ENCODE data around the gene RARRES2.

Gene RARRES2

DNA sequence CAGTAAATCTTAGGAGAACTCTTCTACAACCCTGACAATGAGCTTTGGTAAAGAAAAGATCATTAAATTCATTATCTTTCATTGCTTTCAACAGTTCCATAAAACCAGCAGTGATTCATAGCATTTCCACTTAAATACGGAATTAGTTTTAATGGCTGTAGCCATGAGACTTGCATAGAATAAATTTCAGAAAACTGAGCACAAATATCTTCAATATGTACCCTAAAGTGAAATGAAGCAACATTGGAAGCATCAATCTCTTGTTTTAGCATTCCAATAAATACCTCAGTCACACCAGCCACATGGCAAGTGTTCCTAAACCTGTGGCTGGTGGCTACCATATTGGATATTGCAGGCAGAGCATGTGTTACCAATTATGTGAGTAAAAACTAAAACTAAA is 3.6 kb upstream of the RARRES2 start:
- H3K36me3 Mint-ChIP-seq (ENCODE audit: low read depth): no peaks in the 10 kb centered on the region
- intact Hi-C loops (cut with micrococcal nuclease): no loop called here
- no peak overlapping the region for H3K4me3 Mint-ChIP-seq
- peaks cover 22% of the 10 kb centered on the region for H3K4me1 Mint-ChIP-seq (ENCODE audit: low read depth)
- H3K9me3 Mint-ChIP-seq: no peaks in the 10 kb centered on the region
- H3K27ac Mint-ChIP-seq: no peak overlapping the region
- peaks cover 51% of the 10 kb centered on the region for H3K27me3 Mint-ChIP-seq

- peaks cover 58% of the 10 kb centered on the region for H3K27me3 Mint-ChIP-seq
- intact Hi-C loops (cut with micrococcal nuclease): no loop called here
- H3K4me1 Mint-ChIP-seq (ENCODE audit: low read depth): peaks cover 26% of the 10 kb centered on the region
- H3K36me3 Mint-ChIP-seq (ENCODE audit: low read depth): no peaks in the 10 kb centered on the region
- no peak overlapping the region for H3K4me3 Mint-ChIP-seq
- H3K27ac Mint-ChIP-seq: no peak overlapping the region
- no peaks in the 10 kb centered on the region for H3K9me3 Mint-ChIP-seq
Measured at GRCh38 chr7:150344299-150344698, 2.9 kb upstream of the RARRES2 start.

DNA sequence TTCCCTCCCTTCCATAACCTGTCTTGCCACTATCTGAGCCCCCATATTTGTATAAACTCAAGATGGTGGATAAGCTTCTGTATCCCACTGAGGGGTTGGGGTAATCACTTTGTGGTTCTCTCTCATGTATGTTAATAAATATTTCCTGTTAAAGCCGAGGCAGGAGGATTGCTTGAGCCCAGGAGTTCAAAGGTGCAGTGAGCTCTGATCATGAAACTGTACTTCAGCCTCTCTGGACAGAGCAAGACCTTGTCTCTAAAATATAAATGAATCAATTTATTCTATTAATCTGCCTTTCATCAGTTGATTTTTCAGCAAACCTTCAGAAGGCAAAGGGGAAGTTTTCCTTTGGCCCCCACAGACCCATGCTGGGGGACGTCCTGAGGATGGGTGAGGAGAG is 1.8 kb upstream of the RARRES2 start:
- Mint-ChIP-seq H3K27ac (no peak overlapping the region), H3K4me1 (ENCODE audit: low read depth) (peaks cover 26% of the 10 kb centered on the region), H3K27me3 (peaks cover 69% of the 10 kb centered on the region), H3K9me3 (no peaks in the 10 kb centered on the region), H3K36me3 (ENCODE audit: low read depth) (no peaks in the 10 kb centered on the region), H3K4me3 (no peak overlapping the region)
- intact Hi-C loops (cut with micrococcal nuclease): no loop called here

DNA sequence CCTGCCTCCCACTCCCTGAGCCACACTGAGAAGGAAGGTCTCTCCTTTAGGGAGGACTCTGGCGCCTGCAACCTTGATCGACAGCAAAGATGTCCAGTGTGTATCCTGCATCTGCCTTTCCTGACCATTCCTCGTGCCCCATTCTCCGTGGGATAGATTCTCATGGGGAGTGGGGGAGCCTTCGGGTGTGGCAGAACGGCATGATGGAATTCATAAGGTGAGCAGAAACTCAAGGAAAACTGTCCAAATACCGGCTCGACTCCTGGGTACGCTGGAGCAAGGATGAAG is 636 bp upstream of the RARRES2 start:
- no peaks in the 10 kb centered on the region for H3K36me3 Mint-ChIP-seq (ENCODE audit: low read depth)
- intact Hi-C loops (cut with micrococcal nuclease): no loop called here
- peaks cover 26% of the 10 kb centered on the region for H3K4me1 Mint-ChIP-seq (ENCODE audit: low read depth)
- peaks cover 68% of the 10 kb centered on the region for H3K27me3 Mint-ChIP-seq
- no peak overlapping the region for H3K27ac Mint-ChIP-seq
- no peaks in the 10 kb centered on the region for H3K9me3 Mint-ChIP-seq
- no peak overlapping the region for H3K4me3 Mint-ChIP-seq

DNA sequence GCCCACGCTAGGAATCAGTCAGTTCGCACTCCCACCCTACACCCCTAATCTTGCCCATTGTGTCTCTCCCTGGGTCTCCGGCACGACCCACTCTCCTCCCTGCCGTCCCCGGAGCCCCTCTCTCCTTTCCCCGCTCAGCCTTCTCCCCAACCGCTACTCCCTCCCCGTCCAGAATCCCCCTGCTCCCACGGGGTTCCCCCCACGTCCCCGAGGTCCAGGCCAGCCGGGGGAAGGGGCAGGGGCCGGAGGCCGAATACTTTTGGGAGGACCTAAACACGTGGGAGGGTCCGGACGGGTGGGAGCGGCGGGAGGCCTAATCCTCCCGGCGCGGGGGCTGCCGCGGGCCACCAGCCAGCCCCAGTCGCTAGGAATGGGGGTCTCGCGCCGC is 560 bp downstream of the RARRES2 start:
- no peaks in the 10 kb centered on the region for H3K9me3 Mint-ChIP-seq
- no peak overlapping the region for H3K27ac Mint-ChIP-seq
- H3K4me1 Mint-ChIP-seq (ENCODE audit: low read depth): peaks cover 18% of the 10 kb centered on the region
- H3K27me3 Mint-ChIP-seq: peaks cover 60% of the 10 kb centered on the region
- no peak overlapping the region for H3K4me3 Mint-ChIP-seq
- intact Hi-C loops (cut with micrococcal nuclease): no loop called here
- no peaks in the 10 kb centered on the region for H3K36me3 Mint-ChIP-seq (ENCODE audit: low read depth)

DNA sequence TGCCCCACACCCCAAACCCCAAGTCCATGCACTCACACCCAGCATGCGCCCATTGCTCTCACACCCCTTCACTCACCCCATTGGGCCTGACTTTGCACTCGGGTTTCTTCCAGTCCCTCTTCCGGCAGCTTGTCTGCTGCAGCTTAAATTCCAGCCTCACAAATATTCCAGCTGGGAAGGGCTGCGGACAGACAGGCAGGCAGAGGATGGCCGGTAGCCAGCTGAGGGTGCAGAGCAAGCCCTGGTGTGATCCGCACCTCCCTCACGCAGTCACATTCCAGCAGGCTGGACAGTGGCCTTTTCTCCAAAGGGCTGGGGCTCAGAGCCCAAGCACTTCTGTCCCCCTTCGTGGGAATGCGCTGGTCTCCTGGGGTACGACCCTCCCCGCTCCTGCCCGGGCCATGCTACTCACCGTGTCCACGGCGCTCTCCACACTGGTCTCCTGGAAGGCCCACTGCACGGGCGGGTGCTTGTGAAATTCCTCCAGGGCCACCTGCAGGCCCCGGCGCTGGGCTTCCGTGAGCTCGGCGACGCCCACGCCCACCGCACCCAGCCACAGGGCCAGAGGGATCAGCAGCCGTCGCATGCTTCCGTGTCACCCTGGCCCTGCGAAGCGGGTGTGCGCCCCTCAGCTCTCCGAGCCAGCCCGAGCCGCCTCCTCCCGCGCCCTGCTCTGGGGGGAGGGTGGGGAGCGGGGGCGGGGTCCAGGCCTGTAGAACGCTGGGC is 1.2 kb downstream of the RARRES2 start:
- Mint-ChIP-seq H3K27me3 (peaks cover 60% of the 10 kb centered on the region), H3K4me1 (ENCODE audit: low read depth) (peaks cover 18% of the 10 kb centered on the region), H3K4me3 (no peak overlapping the region), H3K36me3 (ENCODE audit: low read depth) (no peaks in the 10 kb centered on the region), H3K9me3 (no peaks in the 10 kb centered on the region), H3K27ac (no peak overlapping the region)
- intact Hi-C loops (cut with micrococcal nuclease): no loop called here

DNA sequence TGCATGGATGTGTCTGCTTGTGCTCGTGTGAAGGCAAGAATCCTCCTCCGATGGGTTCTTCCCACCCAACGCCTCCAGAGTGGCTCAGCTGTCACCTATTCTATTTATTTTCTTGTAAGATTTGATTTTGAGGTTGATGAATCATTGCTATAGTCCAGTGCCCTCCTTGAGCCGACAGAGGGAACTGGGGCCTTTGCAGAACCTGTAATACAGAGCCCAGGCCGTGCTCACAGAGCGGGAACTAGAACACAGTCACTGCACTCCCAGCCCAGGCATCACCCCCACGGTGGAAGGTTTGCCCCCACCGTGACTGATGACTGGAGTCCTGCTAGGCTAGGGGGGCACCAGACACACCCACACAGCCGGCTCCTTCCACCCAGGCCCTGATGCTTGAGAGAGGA is 2.0 kb downstream of the RARRES2 start:
- peaks cover 18% of the 10 kb centered on the region for H3K4me1 Mint-ChIP-seq (ENCODE audit: low read depth)
- no peak overlapping the region for H3K4me3 Mint-ChIP-seq
- H3K27me3 Mint-ChIP-seq: peaks cover 58% of the 10 kb centered on the region
- no peaks in the 10 kb centered on the region for H3K9me3 Mint-ChIP-seq
- no peak overlapping the region for H3K27ac Mint-ChIP-seq
- no peaks in the 10 kb centered on the region for H3K36me3 Mint-ChIP-seq (ENCODE audit: low read depth)
- intact Hi-C loops (cut with micrococcal nuclease): no loop called here

DNA sequence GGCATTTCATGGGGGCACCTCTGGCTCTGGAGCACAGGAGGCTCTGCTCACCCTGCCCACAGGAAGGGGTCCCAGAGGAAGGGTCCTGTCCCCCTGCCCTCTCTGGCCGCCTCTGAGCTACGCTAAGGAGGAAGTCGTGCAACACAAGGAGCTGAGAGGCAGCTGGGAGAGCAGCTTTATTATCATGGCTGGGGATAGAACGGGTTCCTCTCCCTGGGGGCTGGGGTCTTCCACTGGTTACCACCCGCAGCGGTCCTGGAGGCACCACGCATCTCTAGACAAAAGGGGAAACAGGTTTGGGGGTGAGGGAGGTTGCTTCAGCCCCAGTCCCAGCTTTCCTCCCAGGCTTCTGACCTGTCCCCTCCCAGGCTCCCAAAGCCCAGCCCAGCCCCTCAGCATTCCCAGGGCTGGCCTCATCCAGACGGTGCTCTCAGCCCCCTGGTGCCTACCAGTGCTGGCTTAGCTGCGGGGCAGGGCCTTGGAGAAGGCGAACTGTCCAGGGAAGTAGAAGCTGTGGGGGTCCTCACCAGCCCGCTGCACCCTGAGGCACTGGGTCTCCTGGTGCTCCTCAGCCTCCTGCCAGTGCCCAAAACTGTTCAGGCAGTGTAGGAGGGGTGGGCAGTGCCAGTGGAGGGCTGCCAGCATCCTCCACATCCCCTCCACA is 3.1 kb downstream of the RARRES2 start:
- H3K4me1 Mint-ChIP-seq (ENCODE audit: low read depth): peaks cover 18% of the 10 kb centered on the region
- intact Hi-C loops (cut with micrococcal nuclease): no loop called here
- H3K27me3 Mint-ChIP-seq: peaks cover 52% of the 10 kb centered on the region
- H3K36me3 Mint-ChIP-seq (ENCODE audit: low read depth): no peaks in the 10 kb centered on the region
- no peaks in the 10 kb centered on the region for H3K9me3 Mint-ChIP-seq
- H3K27ac Mint-ChIP-seq: no peak overlapping the region
- H3K4me3 Mint-ChIP-seq: no peak overlapping the region

DNA sequence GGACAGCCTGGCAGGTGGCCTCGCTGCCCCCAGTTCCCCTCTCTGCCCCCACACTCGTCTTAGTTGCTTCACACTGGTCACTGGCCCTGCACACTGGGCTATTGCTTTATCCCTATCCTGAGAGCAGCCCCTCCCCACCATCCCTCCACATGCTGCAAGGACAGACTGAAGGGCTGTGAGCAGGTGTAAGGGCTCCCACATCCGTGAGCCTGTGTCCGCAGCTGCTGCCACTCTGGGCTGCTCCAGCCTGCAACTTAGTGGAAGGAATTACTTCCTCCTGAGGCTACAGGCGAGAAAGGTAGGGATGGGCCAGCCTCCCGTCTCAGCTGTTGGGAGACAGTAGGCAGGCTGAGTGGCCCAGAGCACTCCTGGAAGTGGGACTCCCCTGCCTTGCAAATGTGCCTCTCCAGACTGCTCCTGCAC is 3.8 kb downstream of the RARRES2 start:
- Mint-ChIP-seq H3K9me3 (no peaks in the 10 kb centered on the region), H3K4me1 (ENCODE audit: low read depth) (peaks cover 18% of the 10 kb centered on the region), H3K4me3 (no peak overlapping the region), H3K27ac (no peak overlapping the region), H3K36me3 (ENCODE audit: low read depth) (no peaks in the 10 kb centered on the region), H3K27me3 (peaks cover 45% of the 10 kb centered on the region)
- intact Hi-C loops (cut with micrococcal nuclease): no loop called here

DNA sequence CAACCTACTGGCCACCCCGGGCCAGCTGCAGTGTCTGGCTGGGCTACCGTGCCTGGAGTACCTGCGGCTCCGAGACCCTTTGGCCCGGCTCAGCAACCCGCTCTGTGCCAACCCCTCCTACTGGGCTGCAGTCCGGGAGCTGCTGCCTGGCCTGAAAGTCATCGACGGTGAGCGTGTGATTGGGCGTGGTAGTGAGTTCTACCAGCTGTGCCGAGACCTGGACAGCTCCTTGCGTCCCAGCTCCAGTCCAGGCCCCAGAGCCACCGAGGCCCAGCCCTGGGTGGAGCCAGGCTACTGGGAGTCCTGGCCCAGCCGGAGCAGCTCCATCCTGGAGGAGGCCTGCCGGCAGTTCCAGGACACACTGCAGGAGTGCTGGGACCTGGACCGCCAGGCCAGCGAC is 4.2 kb downstream of the RARRES2 start:
- no peak overlapping the region for H3K4me3 Mint-ChIP-seq
- H3K36me3 Mint-ChIP-seq (ENCODE audit: low read depth): no peaks in the 10 kb centered on the region
- no peak overlapping the region for H3K27ac Mint-ChIP-seq
- peaks cover 40% of the 10 kb centered on the region for H3K27me3 Mint-ChIP-seq
- intact Hi-C loops (cut with micrococcal nuclease): no loop called here
- no peaks in the 10 kb centered on the region for H3K9me3 Mint-ChIP-seq
- H3K4me1 Mint-ChIP-seq (ENCODE audit: low read depth): peaks cover 18% of the 10 kb centered on the region

DNA sequence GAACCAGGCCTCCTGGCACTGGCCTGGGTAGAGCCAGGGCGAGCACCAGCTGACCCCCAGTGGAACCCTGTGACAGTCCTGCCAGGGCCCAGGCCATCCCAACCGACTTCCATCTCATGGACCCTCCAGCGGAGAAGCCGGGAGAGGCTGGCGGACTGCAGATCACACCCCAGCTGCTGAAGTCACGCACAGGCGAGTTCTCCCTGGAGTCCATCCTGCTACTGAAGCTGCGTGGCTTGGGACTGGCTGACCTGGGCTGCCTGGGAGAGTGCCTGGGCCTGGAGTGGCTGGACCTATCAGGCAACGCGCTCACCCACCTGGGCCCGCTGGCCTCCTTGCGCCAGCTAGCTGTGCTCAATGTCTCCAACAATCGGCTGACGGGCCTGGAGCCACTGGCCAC is 4.7 kb downstream of the RARRES2 start:
- no peaks in the 10 kb centered on the region for H3K36me3 Mint-ChIP-seq (ENCODE audit: low read depth)
- no peak overlapping the region for H3K4me3 Mint-ChIP-seq
- peaks cover 18% of the 10 kb centered on the region for H3K4me1 Mint-ChIP-seq (ENCODE audit: low read depth)
- H3K9me3 Mint-ChIP-seq: no peaks in the 10 kb centered on the region
- H3K27ac Mint-ChIP-seq: no peak overlapping the region
- intact Hi-C loops (cut with micrococcal nuclease): no loop called here
- peaks cover 36% of the 10 kb centered on the region for H3K27me3 Mint-ChIP-seq

- H3K4me1 Mint-ChIP-seq (ENCODE audit: low read depth): peaks cover 12% of the 10 kb centered on the region
- H3K36me3 Mint-ChIP-seq (ENCODE audit: low read depth): no peaks in the 10 kb centered on the region
Measured at GRCh38 chr7:150335774-150336112, 5.7 kb downstream of the RARRES2 start.

DNA sequence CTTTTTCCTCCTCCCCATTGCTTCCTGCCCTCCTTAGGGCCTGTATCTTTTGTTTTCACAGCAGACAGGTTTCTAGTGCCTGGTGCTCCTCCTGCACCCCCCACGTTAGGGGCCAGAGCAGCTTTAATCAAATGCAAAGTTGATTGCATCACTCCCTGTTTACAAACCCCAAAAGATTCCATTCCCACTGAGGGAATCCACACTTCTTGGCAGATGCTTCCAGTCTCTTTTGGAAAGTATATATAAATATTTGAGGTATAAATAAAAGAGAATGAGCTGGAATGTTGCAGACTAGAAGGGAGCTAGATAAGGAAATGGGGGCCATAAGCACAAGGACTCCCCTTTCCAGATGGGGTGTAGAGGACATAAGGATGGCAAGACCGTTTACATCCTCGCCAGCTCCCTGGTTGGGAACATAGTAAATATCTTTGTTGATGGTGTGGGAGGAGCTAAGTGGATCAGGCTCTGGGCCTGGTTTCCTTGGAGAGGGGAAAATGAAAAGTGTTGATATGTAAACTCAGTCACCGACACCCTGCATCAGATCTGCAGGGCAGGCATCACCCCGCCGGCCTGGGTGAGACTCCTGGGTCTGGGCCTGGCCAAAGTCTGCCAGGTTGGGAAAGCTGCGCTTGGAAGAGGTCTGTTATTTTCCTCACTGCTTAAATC is 6.2 kb downstream of the RARRES2 start:
- Mint-ChIP-seq H3K9me3 (no peaks in the 10 kb centered on the region), H3K36me3 (ENCODE audit: low read depth) (no peaks in the 10 kb centered on the region), H3K4me3 (no peak overlapping the region), H3K4me1 (ENCODE audit: low read depth) (peaks cover 7% of the 10 kb centered on the region), H3K27ac (no peak overlapping the region), H3K27me3 (peaks cover 22% of the 10 kb centered on the region)
- intact Hi-C loops (cut with micrococcal nuclease): no loop called here

More at GRCh38 chr7:150335774-150336112, 5.7 kb downstream of the RARRES2 start:
- no peak overlapping the region for H3K27ac Mint-ChIP-seq
- H3K27me3 Mint-ChIP-seq: peaks cover 27% of the 10 kb centered on the region
- intact Hi-C loops (cut with micrococcal nuclease): no loop called here
- H3K9me3 Mint-ChIP-seq: no peaks in the 10 kb centered on the region
- no peak overlapping the region for H3K4me3 Mint-ChIP-seq

GRCh38 chr7:150334108-150334507 is 7.3 kb downstream of the RARRES2 start:
- no peaks in the 10 kb centered on the region for H3K9me3 Mint-ChIP-seq
- no peak overlapping the region for H3K4me3 Mint-ChIP-seq
- peaks cover 10% of the 10 kb centered on the region for H3K27me3 Mint-ChIP-seq
- no peak overlapping the region for H3K27ac Mint-ChIP-seq
- intact Hi-C loops (cut with micrococcal nuclease): no loop called here
- no peaks in the 10 kb centered on the region for H3K4me1 Mint-ChIP-seq (ENCODE audit: low read depth)
- no peaks in the 10 kb centered on the region for H3K36me3 Mint-ChIP-seq (ENCODE audit: low read depth)

Measured in dendritic cell treated with granulocyte-macrophage colony-stimulating factor and Interleukin-4, amounts not matched to agents 40 ng/mL and 50 ng/mL, for 4 days (primary cell).